BJ (cell line): ENCODE data around the gene ELANE. TPM values are rescaled to one million over a fixed set of nuclear protein-coding genes. Genes with fewer than 3 reads are reported as not detected.

ENCODE experiments used
- CTCF ChIA-PET: fragments of 350-600 bp; formaldehyde crosslinking; extraction: SDS; loops from one replicate; lab custom pipeline; 2021; ENCODE audit warnings: antibody characterized with exemption, inconsistent platforms; lab: Yijun Ruan, JAX
- POLR2A ChIA-PET: fragments of 300-600 bp; sonication (Branson Sonifier 250); formaldehyde crosslinking; extraction: SDS; loops from one replicate; lab custom pipeline; 2021; ENCODE audit warnings: antibody characterized with exemption; lab: Charles Lee
- DNase-seq: peaks from one replicate; pipeline ENCODE4 v3.0.0-alpha.2; 2011; ENCODE audit warnings: low read depth
- H3K27me3 ChIP-seq: 2 replicates; pipeline ENCODE4 v1.6.0; 2011; ENCODE audit warnings: low read length; ENCODE audit not compliant: control insufficient read depth, insufficient read depth
- H3K36me3 ChIP-seq: 2 replicates; pipeline ENCODE4 v1.5.1; 2011; ENCODE audit warnings: low read length; ENCODE audit not compliant: control insufficient read depth, insufficient read depth
- H3K4me3 ChIP-seq: 2 replicates; pipeline ENCODE4 v1.5.1; 2011; ENCODE audit warnings: low read depth, mild to moderate bottlenecking, control low read depth, low read length
- polyA minus RNA-seq: library from RNA; depleted of rRNA, polyadenylated mRNA; stranded (reverse); fragments of >200 nt; gene quantifications from 2 replicates; pipeline ENCODE4 v1.2.3, GENCODE V29; 2011; rRNA and poly(A)+ RNA removed
- polyA plus RNA-seq: library from polyadenylated mRNA; depleted of rRNA; stranded (reverse); fragments of >200 nt; gene quantifications from 2 replicates; pipeline ENCODE4 v1.2.3, GENCODE V29; 2011; rRNA removed
- TF ChIP-seq, protein P1 (sequence below): IDR thresholded peaks from 2 replicates; pipeline ENCODE4 v1.5.1; 2011; ENCODE audit warnings: low read depth, mild to moderate bottlenecking, control low read depth, inconsistent platforms, low read length, moderate library complexity; ENCODE audit not compliant: insufficient read depth

The ELANE gene
- polyA plus RNA-seq (0.10 and 0.12 TPM in 2 replicates), polyA minus RNA-seq (not detected in 2 replicates)

DNA sequence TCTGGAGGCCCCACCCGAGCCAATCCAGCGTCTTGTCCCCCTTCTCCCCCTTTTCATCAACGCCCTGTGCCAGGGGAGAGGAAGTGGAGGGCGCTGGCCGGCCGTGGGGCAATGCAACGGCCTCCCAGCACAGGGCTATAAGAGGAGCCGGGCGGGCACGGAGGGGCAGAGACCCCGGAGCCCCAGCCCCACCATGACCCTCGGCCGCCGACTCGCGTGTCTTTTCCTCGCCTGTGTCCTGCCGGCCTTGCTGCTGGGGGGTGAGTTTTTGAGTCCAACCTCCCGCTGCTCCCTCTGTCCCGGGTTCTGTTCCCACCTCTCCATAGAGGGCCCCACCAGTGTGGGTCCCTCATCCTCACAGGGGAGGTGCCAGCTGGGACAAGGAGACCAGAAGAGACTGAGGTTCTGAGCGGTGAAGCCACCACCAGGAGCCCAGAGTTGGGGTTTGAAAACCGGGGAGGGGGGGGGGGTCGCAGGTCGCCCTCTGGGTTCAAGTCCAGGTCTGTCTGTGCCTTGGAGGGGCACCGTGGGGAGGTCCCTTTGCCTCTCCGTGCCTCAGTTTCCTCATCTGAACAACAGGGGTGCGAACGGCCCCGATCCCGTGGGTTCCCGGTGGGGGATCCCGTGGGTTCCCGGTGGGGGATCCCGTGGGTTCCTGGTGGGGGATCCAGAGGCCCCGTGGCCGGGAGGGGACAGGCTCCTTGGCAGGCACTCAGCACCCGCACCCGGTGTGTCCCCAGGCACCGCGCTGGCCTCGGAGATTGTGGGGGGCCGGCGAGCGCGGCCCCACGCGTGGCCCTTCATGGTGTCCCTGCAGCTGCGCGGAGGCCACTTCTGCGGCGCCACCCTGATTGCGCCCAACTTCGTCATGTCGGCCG, at the start of gene ELANE:
Gene ELANE, plus strand, starts transcription at position 168 of the 878 bp plus-strand sequence. Its CDS starts 26 bp downstream, at position 194.
- CTCF ChIA-PET, result no interaction called here
- Histone ChIP-seq H3K27me3 (peaks cover 4% of the 10 kb centered on the region), H3K36me3 (no peaks in the 10 kb centered on the region), H3K4me3 (no peak within 1 kb of the TSS)
- no peak for DNase-seq
- POLR2A ChIA-PET, result no interaction called here
- TF ChIP-seq, protein P1, sequence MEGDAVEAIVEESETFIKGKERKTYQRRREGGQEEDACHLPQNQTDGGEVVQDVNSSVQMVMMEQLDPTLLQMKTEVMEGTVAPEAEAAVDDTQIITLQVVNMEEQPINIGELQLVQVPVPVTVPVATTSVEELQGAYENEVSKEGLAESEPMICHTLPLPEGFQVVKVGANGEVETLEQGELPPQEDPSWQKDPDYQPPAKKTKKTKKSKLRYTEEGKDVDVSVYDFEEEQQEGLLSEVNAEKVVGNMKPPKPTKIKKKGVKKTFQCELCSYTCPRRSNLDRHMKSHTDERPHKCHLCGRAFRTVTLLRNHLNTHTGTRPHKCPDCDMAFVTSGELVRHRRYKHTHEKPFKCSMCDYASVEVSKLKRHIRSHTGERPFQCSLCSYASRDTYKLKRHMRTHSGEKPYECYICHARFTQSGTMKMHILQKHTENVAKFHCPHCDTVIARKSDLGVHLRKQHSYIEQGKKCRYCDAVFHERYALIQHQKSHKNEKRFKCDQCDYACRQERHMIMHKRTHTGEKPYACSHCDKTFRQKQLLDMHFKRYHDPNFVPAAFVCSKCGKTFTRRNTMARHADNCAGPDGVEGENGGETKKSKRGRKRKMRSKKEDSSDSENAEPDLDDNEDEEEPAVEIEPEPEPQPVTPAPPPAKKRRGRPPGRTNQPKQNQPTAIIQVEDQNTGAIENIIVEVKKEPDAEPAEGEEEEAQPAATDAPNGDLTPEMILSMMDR, result no peak

DNA sequence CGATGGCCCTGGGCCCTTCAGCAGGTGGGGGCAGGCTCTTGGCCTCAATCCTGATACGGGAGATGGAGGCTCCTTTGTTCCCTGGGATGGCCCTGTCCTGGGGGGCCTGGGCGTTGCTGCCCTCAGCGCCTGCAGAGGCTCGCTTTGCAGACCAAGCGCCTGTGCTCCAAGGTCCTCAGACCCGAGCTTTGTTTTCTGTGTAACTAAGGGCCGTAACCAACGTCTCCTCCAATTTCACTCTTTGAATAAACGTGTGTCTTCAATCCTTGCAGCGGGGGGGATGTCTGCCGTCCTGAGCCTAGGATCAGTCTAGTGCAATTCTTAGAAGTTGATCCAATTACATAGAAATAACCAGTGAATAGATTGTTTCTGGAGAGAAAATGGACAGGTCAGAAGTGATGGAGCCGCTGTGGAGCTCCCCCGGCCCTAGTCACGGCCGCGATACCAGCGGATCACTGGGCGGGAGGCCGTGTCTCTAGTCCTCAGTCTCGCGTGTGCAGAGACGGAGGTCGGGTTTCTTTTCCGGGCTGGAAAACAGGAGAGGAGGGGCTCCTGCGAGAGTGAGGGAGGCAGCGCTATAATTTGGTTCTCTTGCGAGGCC, 49.5 kb upstream of the ELANE start:
- peaks cover 48% of the 10 kb centered on the region for H3K36me3 ChIP-seq
- POLR2A ChIA-PET, result interaction anchor here (1.0 kb wide), 1 partner anchor 24 kb away, joined by 4 read pairs; no protein-coding TSS in a partner anchor

DNA sequence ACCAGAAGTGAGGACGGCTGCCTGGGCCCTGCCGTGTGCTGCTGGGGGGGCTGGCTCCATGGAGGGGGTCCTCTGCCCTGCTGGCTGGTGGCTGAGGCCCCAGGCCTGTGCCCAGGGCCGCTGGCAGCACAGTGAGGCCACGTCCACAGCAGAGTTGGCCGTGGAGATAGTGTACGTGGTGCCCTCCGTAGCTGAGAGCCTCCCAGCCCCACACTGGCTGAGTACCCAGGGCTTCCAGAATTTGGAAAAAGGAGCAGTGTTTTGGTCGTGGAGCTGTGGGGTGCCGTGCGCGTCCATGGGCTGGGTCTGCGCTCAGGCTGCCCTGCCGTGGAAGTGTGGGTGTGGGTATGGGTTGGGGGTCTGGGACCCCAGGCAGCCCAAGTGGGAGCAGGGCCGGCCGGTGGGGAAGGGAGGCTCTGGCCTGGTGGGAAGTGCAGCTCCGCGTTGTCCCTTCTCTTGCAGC, 49.0 kb upstream of the ELANE start:
- no peaks in the 10 kb centered on the region for H3K27me3 ChIP-seq
- H3K4me3 ChIP-seq, result no peak overlapping the region
- POLR2A ChIA-PET, result no interaction called here
- CTCF ChIA-PET, result interaction anchor here (1.2 to 1.6 kb wide), 2 partner anchors 8 to 25 kb away, joined by 4 read pairs; no protein-coding TSS in a partner anchor
- TF ChIP-seq, protein P1, result no peak
- H3K36me3 ChIP-seq, result peaks cover 51% of the 10 kb centered on the region
- DNase-seq, result no peak

More for the DNA sequence above, 49.5 kb upstream of the ELANE start:
- H3K4me3 ChIP-seq, result peak overlapping the region; percentile 15; the same call in 1 of the 2 replicates
- no peaks in the 10 kb centered on the region for H3K27me3 ChIP-seq
- TF ChIP-seq, protein P1, result no peak
- DNase-seq, result no peak
- CTCF ChIA-PET, result interaction anchor here (0.6 to 1.8 kb wide), 7 partner anchors 9 to 63 kb away, joined by 3 to 4 read pairs (median 4); no protein-coding TSS in a partner anchor

DNA sequence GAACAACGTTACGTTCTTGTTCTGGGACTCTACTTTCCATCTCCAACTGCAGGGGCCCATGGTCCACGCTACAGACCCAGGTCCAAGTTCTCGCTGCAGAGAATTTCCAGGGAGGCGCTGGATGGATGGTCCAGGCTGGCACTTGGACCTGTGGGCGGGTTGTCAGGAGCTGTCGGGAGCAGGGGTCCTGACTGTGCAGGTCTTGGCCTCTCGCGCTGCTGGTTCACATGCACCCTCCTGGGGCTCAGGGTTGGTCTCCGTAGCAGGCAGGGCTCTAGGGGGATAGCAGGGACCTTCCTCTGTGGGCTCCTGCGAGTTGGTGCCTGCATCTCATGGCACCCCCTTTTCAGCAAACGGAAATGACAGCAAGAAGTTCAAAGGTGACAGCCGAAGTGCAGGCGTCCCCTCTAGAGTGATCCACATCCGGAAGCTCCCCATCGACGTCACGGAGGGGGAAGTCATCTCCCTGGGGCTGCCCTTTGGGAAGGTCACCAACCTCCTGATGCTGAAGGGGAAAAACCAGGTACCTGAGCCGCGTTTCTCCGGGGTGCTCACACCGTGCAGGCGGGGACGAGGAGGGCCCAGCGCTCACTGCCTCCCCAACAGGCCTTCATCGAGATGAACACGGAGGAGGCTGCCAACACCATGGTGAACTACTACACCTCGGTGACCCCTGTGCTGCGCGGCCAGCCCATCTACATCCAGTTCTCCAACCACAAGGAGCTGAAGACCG, 48.3 kb upstream of the ELANE start:
- Histone ChIP-seq H3K4me3 (no peak overlapping the region), H3K27me3 (no peaks in the 10 kb centered on the region), H3K36me3 (peaks cover 56% of the 10 kb centered on the region)
- CTCF ChIA-PET, result interaction anchor here (0.7 kb wide), 1 partner anchor 47 kb away, joined by 3 read pairs; no protein-coding TSS in a partner anchor
- no peak for DNase-seq
- POLR2A ChIA-PET, result no interaction called here
- TF ChIP-seq, protein P1, result no peak
